HG02970 (cell line): ENCODE measurements around the gene SLC43A2.

Experiments
- ATAC-seq: cut with Tn5 transposase; IDR thresholded peaks from one replicate; pipeline ENCODE4 v1.9.1; 2021; ENCODE audit warnings: mild to moderate bottlenecking, moderate library complexity, moderate number of reproducible peaks; ENCODE audit not compliant: unreplicated experiment, low FRiP score

Gene SLC43A2

GRCh38 chr17:1644493-1645206 lies 16.0 kb upstream of the SLC43A2 start:
- no peak for ATAC-seq

DNA sequence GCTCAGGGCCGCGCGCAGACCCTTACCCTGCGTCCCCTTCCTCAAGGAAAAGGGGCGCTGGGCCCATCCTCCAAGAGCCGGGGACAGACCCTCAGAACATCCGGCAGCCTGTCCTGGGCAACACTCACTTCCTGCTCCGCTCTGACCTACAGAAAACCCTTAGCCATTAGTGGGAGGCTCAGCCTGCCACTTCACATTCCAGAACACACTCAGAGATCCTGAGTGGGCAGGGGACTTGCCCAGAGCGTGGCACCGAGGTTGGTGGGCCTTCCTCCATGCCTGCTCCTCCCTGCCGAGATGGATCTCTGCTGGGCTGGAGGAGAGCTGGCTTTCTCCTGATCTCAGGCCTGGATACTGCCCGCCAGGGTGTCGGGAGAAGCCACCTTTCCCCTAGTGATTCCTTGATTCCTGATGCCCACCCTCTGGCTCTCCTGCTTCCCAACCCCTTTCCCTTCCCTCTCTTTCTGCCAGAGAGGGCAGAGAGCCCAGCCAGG lies 15.4 kb upstream of the SLC43A2 start:
- no peak for ATAC-seq

DNA sequence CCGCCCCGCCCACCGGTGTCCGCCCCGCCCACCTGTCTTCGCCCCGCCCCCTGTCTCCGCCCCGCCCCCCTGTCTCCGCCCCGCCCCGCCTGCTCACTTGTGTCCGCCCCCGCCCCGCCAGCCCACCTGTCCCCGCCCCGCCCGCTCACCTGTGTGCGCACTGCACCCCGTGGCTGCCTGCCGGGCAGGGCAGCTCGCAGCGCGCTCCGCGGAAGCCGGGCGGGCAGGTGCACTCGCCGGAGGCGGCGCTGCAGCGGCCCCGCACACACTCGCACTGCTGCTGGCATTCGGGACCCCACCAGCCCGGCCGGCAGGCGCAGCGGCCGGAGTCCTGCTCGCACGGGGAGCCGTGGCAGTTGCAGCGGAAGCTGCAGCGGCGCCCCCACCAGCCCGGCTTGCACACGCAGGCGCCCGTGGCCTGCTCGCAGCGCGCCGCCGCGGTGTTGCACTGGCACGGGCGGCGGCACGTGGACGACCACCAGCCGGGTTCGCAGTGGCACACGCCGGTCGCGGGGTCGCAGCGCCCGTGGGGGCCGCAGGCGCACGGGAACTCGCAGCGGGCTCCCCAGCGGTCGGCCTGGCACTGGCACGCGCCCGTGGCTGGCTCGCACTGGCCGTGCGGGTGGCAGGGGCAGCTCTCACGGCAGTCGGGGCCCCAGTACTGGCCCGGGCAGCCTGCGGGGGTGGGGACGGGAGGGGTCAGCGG lies 14.8 kb upstream of the SLC43A2 start:
- ATAC-seq, result no peak

DNA sequence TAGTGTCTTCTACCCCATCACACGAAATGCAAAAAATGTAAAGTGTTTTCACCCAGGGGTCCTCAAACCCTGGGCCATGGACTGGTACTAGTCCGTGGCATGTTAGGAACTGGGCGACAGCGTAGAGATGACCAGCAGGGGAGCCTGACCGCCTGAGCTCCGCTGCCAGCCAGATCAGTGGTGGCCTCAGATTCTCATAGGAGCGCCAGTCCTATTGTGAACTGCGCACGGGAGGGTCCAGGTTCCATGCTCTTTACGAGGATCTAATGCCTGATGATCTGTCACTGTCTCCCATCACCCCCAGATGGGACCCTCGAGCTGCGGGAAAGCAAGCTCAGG lies 12.4 kb upstream of the SLC43A2 start:
- no peak for ATAC-seq

DNA sequence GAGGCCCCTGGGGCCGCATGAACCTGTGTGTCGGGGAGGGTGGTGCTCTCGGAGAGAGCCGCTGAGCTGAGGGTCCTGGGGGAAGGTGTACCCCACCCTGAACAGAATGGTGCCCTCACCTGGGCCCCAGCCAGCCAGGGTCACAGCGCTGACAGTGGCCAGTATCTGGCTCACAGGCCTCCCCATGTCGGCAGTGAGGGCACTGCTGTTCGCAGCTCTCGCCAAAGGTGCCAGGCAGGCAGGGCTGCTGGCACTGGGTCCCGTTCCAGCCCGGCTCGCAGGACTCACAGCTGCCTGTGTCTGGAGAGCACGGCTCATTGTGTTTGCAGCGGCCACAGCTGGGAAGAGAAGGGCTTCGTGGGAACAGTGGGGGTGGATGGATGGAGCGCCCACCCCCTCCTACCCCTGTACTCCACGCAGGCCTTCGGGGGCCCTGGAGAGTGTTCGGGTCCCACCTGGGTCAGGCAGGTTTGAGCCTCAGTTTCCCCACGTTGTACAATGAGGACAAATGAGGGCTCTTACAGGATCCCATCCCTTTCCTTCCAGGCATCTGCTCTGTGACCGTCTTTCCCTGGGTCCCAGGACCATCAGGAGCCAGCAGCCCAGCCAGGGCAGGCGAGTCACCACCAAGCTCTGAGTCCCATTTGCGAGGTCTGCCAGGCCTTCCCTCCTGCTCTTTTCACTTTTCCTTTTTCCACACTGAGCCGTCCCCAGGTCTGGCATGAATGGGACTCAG lies 11.9 kb upstream of the SLC43A2 start:
- no peak for ATAC-seq

GRCh38 chr17:1639549-1640180 lies 11.0 kb upstream of the SLC43A2 start:
- no peak for ATAC-seq

GRCh38 chr17:1638624-1639300 lies 10.1 kb upstream of the SLC43A2 start:
- no peak for ATAC-seq

DNA sequence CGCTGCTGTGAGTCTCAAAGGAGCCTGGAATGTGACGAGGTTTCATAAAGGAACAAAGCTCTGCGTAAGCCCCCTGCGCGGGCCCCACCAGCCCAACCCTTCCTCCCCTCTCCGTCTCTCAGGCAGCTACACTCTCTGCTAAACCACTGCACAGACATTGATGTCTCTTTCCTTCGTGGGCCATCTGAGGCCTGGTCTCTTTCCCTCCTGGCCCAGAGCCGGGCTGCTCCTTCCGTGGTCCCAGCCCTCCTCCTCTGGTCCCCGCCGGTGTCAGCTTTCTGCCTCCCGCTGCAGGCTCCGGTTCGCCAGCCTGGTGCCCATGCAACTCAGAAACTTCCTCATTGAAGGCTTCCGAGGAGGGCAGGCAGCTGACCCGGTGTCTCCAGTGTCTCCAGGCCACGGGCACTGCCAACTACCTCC lies 9.5 kb upstream of the SLC43A2 start:
- ATAC-seq, result no peak

GRCh38 chr17:1636732-1637285 lies 8.2 kb upstream of the SLC43A2 start:
- no peak for ATAC-seq

- ATAC-seq, result no peak
Observed at GRCh38 chr17:1635675-1636465, 7.2 kb upstream of the SLC43A2 start.

GRCh38 chr17:1634841-1635650 lies 6.4 kb upstream of the SLC43A2 start:
- no peak for ATAC-seq

DNA sequence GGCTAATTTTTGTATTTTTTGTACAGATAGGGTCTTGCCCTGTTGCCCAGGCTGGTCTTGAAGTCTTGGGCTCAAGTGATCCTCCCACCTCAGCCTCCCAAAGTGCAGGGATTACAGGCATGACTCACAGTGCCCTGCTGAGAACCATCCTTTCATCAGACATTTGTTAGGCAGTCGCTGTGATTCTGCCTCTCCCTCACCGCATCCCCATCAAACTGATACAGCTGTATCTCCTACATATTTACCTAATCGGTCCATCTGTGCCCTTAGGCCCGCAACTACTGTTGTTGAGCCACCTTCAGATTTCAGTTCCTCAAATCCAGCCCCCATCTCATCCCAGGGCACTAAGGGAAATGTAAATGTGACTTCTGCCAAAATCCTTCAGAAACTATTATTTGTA lies 2.0 kb upstream of the SLC43A2 start:
- ATAC-seq, result no peak

GRCh38 chr17:1629504-1630310 lies 1.1 kb upstream of the SLC43A2 start:
- ATAC-seq, result peak; percentile 0

GRCh38 chr17:1628856-1629503 lies 346 bp upstream of the SLC43A2 start:
- peak; percentile 48 for ATAC-seq

DNA sequence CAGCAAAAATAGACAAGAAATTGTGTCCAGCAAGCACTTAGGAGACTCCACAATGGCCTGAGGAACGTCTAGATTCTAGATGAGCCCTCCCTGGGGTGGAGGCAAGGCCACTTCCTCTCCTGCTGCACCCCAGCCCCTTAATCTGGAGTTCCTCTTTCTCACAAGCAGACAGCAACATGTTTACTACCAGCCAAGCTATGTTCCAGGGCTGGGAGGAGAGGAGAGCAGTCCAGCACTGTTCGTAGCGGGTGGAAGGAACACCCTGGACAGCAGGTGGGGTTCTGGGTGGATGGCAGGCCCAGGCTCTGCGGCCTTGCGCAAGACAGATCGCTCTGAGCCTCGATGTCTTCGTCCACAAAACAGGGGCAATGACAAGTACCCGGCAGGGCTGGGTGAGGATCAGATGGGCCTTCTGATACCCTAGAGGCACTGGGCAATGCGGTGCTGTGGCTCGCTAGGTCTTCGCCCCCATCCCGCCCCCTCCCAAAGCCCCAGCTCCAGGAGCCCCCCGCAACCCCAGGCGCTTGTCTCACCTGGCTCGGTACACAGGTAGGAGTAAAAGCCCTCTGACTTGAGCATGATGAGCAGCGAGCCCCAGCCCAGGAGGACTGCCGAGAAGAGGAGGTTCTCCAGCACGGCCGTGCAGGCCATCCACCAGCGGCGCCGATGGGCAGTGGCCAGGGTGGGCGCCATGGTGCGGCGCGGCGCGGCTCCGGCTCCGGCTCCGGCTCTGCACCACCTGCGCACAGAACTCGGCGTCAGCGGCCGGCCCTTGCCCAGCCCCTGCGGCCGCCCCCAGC lies 1.3 kb downstream of the SLC43A2 start:
- ATAC-seq, result no peak

DNA sequence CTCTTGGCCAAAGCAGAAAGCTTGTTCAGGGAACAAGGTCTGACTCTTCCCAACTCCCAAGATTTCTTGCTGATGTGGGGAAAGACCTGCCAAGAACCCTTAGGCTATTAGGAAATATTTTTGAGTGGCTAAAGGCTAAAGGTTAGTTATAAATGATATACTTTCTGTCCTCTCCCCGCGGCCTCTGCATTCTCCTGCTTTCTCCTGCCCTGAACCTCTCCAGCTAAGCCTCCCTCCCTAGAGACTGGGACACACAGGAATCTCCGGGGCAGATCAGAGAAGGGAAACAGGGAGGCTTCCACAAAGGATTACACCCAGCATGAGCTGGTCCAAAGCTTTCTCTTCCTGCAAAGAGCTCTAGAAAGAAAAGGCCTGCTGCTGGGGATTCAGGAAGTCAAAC lies 2.3 kb downstream of the SLC43A2 start:
- ATAC-seq, result no peak
